Glutamatergic neuron (in vitro differentiated cells): Measurements from ENCODE around the gene GLI1. TPM values are rescaled to one million over a fixed set of nuclear protein-coding genes. Genes with fewer than 3 reads are reported as not detected.

Experiments
- DNase-seq: peaks from one replicate; pipeline ENCODE4 v3.0.0; 2022
- H3K27ac Mint-ChIP-seq: one replicate; pipeline ENCODE4 v1.8.0; 2020; ENCODE audit warnings: mild to moderate bottlenecking, mixed read lengths, inconsistent platforms; ENCODE audit not compliant: unreplicated experiment
- H3K27me3 Mint-ChIP-seq: one replicate; pipeline ENCODE4 v1.8.0; 2020; ENCODE audit warnings: mild to moderate bottlenecking, moderate library complexity, mixed read lengths, inconsistent platforms; ENCODE audit not compliant: unreplicated experiment
- H3K36me3 Mint-ChIP-seq: one replicate; pipeline ENCODE4 v1.8.0; 2020; ENCODE audit warnings: mild to moderate bottlenecking, mixed read lengths, inconsistent platforms; ENCODE audit not compliant: unreplicated experiment
- H3K4me1 Mint-ChIP-seq: one replicate; pipeline ENCODE4 v1.8.0; 2020; ENCODE audit warnings: mild to moderate bottlenecking, low read depth, mixed read lengths, inconsistent platforms; ENCODE audit not compliant: unreplicated experiment
- H3K4me3 Mint-ChIP-seq: one replicate; pipeline ENCODE4 v1.8.0; 2020; ENCODE audit warnings: mild to moderate bottlenecking, mixed read lengths, inconsistent platforms; ENCODE audit not compliant: unreplicated experiment
- H3K9me3 Mint-ChIP-seq: one replicate; pipeline ENCODE4 v1.8.0; 2020; ENCODE audit warnings: mild to moderate bottlenecking, moderate library complexity, mixed read lengths, inconsistent platforms; ENCODE audit not compliant: unreplicated experiment
- CTCF ChIP-seq: fragments of 200-600 bp; sonication (generic); IDR thresholded peaks from one replicate; pipeline ENCODE4 v1.5.0; 2021; ENCODE audit not compliant: partially characterized antibody, unreplicated experiment
- total RNA-seq: library from RNA; stranded (reverse); fragmentation: NEBNext Ultra II Directional; extraction: Animal tissue kit (Norgen Biotek cat#: 25700); gene quantifications from one replicate; pipeline ENCODE4 v1.2.1, GENCODE V29; 2021; ENCODE audit not compliant: unreplicated experiment

GLI1 gene
- total RNA-seq, 1 donor from 2014 or later, result 2.3 TPM

DNA sequence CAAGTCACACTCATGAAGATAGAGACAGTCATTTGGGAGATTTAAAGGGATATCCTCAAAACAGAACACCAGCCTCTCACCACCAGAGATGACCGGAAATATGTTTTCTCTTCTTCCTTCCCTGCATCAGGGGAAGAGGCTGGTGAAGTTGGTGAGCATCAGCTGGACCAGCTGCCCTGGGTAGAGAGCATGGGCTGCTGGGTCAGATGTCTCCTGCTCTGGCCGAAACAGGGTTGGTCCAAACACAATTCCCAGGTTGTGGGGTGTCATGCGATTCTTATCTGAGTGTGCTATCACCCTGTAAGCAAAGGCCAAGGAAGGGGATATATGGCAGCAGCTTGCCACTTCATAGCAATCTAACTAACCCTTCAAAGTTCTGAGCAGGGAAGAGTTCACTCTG lies 12.8 kb downstream of the GLI1 start:
- Mint-ChIP-seq H3K4me3 (no peak overlapping the region), H3K36me3 (peaks cover 31% of the 10 kb centered on the region), H3K27me3 (peaks cover 13% of the 10 kb centered on the region), H3K4me1 (no peaks in the 10 kb centered on the region), H3K9me3 (peaks cover 3% of the 10 kb centered on the region), H3K27ac (no peak overlapping the region)
- no peak for DNase-seq
- no peak for TF ChIP-seq CTCF

GRCh38 chr12:57473392-57473791 lies 13.8 kb downstream of the GLI1 start:
- Mint-ChIP-seq H3K4me3 (no peak overlapping the region), H3K27me3 (peaks cover 13% of the 10 kb centered on the region), H3K27ac (no peak overlapping the region), H3K4me1 (no peaks in the 10 kb centered on the region), H3K36me3 (peaks cover 31% of the 10 kb centered on the region), H3K9me3 (peaks cover 3% of the 10 kb centered on the region)
- DNase-seq, result no peak
- no peak for TF ChIP-seq CTCF

DNA sequence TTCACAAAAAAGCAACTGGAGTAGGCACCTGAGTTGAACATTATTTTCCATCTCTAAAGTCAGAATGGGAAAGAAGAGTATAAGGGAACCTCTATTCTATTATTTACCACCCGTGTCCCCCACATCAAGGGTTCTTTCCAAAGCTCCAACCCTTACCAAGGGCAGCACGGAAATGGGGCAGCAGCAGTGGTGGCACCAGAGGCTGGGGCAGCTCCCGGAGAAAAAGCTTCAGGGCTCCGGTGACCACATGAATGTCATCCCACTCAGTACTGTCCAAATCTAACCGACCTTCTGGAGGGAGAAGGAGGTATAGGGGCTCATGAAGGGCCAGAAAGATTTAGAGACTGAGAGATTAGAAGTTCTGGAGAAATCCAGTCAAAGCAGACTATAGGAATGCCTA lies 14.3 kb downstream of the GLI1 start:
- Mint-ChIP-seq H3K9me3 (peaks cover 3% of the 10 kb centered on the region), H3K4me1 (peaks cover 3% of the 10 kb centered on the region), H3K36me3 (peaks cover 31% of the 10 kb centered on the region), H3K27ac (no peak overlapping the region), H3K27me3 (peaks cover 13% of the 10 kb centered on the region), H3K4me3 (no peak overlapping the region)
- DNase-seq, result no peak
- TF ChIP-seq CTCF, result no peak

- Mint-ChIP-seq H3K27ac (no peak overlapping the region), H3K27me3 (peaks cover 13% of the 10 kb centered on the region), H3K36me3 (peaks cover 31% of the 10 kb centered on the region), H3K4me3 (no peak overlapping the region), H3K4me1 (peaks cover 3% of the 10 kb centered on the region), H3K9me3 (peaks cover 3% of the 10 kb centered on the region)
- DNase-seq, result no peak
- no peak for TF ChIP-seq CTCF
These were observed 14.8 kb downstream of the GLI1 start for GRCh38 chr12:57474430-57474829.

DNA sequence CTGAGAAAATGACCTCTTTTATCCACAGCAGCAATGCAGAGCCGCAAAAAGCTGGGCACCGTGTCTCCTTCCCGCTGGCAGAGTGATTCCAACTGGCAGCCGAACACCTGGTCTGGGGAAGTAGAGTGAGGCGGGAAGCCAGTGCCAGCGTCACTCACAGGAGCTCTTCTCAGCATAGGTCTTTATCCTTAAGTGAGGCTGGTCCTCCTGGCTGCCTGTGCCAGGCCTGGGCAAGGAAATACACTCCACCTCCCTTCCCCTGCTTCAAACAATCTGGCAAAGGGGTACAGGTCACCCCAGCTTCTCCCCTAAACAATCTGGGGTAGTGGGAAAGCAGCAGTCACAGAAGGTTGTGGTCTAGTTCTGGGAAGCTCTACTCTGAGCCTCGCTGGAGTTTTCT lies 15.3 kb downstream of the GLI1 start:
- peaks cover 13% of the 10 kb centered on the region for H3K27me3 Mint-ChIP-seq
- peaks cover 3% of the 10 kb centered on the region for H3K9me3 Mint-ChIP-seq
- H3K36me3 Mint-ChIP-seq, result peaks cover 31% of the 10 kb centered on the region
- peaks cover 3% of the 10 kb centered on the region for H3K4me1 Mint-ChIP-seq
- no peak for TF ChIP-seq CTCF
- no peak overlapping the region for H3K27ac Mint-ChIP-seq
- DNase-seq, result no peak
- H3K4me3 Mint-ChIP-seq, result no peak overlapping the region
